Measurements from ENCODE around the gene KLK3.

Gene KLK3

DNA sequence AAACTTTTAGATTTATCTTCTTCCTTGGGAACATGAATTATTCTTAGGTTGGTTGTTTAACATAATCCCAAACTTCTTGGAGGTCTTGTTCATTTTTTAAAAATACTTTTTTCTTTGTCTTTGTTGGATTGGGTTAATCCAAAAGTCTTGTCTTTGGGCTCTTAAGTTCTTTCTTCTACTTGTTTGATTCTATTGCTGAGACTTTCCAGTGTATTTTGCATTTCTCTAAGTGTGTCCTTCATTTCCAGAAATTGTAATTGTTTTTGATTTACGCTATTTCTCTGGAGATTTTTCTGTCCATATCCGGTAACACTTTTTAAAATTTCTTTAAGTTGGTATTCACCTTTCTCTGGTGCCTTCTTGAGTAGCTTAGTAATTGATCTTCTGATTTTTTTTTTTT, 11.5 kb upstream of the KLK3 start:
- no peak for DNase-seq (ENCODE audit: low spot score)
- in situ Hi-C loops (cut with MboI; ENCODE audit: low pct_unique_long_range_greater_than_20kb, low sequenced_read_pairs, unreplicated experiment) = no loop called here
- TF ChIP-seq, protein P1, sequence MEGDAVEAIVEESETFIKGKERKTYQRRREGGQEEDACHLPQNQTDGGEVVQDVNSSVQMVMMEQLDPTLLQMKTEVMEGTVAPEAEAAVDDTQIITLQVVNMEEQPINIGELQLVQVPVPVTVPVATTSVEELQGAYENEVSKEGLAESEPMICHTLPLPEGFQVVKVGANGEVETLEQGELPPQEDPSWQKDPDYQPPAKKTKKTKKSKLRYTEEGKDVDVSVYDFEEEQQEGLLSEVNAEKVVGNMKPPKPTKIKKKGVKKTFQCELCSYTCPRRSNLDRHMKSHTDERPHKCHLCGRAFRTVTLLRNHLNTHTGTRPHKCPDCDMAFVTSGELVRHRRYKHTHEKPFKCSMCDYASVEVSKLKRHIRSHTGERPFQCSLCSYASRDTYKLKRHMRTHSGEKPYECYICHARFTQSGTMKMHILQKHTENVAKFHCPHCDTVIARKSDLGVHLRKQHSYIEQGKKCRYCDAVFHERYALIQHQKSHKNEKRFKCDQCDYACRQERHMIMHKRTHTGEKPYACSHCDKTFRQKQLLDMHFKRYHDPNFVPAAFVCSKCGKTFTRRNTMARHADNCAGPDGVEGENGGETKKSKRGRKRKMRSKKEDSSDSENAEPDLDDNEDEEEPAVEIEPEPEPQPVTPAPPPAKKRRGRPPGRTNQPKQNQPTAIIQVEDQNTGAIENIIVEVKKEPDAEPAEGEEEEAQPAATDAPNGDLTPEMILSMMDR (IDR thresholded peaks at IDR 0.05; ENCODE audit: extremely low read depth, insufficient read depth, missing control alignments) = no peak

DNA sequence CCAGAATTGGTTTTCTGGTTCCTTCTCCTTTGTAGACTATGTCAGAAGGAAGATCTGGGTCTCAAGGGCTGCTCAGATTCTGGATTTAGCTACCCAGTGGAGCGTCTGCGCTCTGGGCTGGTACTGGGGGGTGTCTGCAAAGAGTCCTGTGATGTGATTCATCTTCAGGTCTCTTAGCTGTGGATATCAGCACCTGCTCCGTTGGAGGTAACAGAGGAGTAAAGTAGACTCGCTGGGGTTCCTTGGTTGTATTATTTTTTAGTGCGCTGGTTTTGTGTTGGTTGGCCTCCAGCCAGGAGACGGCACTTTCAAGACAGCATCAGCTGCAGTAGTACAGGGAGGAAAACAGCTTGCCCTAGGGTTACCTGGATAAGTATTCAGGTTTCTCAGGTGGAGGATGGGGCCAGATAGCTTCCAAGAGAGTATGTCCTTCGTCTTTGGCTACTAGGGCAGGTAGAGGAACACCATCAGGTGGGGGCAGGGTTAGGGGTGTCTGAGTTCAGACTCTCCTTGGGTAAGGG, 11.0 kb upstream of the KLK3 start:
- in situ Hi-C loops (cut with MboI; ENCODE audit: low pct_unique_long_range_greater_than_20kb, low sequenced_read_pairs, unreplicated experiment) = no loop called here
- TF ChIP-seq, protein P1 (IDR thresholded peaks at IDR 0.05; ENCODE audit: extremely low read depth, insufficient read depth, missing control alignments) = no peak
- no peak for DNase-seq (ENCODE audit: low spot score)

DNA sequence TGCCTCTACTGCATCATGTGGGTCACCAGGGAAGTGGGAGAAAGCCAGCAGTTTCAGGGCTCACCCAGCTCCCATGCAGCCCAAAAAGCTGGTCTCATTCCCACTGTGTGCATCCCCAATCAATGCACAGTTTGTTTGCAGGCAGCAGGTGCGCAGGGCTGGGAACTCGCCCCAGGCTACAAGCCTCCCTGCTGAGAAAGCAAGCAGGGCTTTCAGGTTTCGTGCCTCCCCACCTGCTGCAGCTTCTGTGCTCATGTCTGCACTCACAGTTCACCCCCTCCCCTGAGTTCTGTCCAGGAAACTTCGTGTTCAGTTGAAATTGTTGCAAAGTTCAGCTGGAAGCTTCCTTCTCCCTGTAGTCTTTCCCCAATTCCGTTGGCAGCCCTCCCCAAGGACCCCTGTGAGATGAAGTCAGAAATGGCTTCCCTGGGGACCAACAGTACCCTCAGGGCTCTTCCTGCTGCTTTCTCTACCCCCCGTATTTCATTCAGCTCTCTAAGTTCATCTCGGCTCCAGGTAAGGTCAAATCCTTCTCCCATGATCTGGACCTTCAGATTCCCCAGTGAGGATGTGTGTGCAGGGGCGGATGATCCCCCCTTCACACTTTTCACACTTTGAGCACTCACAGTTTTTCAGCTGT, 10.3 kb upstream of the KLK3 start:
- DNase-seq (ENCODE audit: low spot score) = no peak
- in situ Hi-C loops (cut with MboI; ENCODE audit: low pct_unique_long_range_greater_than_20kb, low sequenced_read_pairs, unreplicated experiment) = no loop called here
- TF ChIP-seq, protein P1 (IDR thresholded peaks at IDR 0.05; ENCODE audit: extremely low read depth, insufficient read depth, missing control alignments) = no peak

DNA sequence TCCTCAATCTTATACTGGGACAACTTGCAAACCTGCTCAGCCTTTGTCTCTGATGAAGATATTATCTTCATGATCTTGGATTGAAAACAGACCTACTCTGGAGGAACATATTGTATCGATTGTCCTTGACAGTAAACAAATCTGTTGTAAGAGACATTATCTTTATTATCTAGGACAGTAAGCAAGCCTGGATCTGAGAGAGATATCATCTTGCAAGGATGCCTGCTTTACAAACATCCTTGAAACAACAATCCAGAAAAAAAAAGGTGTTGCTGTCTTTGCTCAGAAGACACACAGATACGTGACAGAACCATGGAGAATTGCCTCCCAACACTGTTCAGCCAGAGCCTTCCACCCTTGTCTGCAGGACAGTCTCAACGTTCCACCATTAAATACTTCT, 4.0 kb upstream of the KLK3 start:
- in situ Hi-C loops (cut with MboI; ENCODE audit: low pct_unique_long_range_greater_than_20kb, low sequenced_read_pairs, unreplicated experiment) = no loop called here
- DNase-seq (ENCODE audit: low spot score) = no peak
- TF ChIP-seq, protein P1 (IDR thresholded peaks at IDR 0.05; ENCODE audit: extremely low read depth, insufficient read depth, missing control alignments) = no peak

DNA sequence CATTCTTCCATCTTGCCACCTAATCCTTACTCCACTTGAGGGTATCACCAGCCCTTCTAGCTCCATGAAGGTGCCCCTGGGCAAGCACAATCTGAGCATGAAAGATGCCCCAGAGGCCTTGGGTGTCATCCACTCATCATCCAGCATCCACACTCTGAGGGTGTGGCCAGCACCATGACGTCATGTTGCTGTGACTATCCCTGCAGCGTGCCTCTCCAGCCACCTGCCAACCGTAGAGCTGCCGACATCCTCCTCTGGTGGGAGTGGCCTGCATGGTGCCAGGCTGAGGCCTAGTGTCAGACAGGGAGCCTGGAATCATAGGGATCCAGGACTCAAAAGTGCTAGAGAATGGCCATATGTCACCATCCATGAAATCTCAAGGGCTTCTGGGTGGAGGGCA, 3.1 kb upstream of the KLK3 start:
- TF ChIP-seq, protein P1 (IDR thresholded peaks at IDR 0.05; ENCODE audit: extremely low read depth, insufficient read depth, missing control alignments) = no peak
- in situ Hi-C loops (cut with MboI; ENCODE audit: low pct_unique_long_range_greater_than_20kb, low sequenced_read_pairs, unreplicated experiment) = no loop called here
- no peak for DNase-seq (ENCODE audit: low spot score)

DNA sequence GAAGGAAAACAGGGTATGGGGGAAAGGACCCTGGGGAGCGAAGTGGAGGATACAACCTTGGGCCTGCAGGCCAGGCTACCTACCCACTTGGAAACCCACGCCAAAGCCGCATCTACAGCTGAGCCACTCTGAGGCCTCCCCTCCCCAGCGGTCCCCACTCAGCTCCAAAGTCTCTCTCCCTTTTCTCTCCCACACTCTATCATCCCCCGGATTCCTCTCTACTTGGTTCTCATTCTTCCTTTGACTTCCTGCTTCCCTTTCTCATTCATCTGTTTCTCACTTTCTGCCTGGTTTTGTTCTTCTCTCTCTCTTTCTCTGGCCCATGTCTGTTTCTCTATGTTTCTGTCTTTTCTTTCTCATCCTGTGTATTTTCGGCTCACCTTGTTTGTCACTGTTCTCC, 2.7 kb downstream of the KLK3 start:
- TF ChIP-seq, protein P1 (IDR thresholded peaks at IDR 0.05; ENCODE audit: extremely low read depth, insufficient read depth, missing control alignments) = no peak
- DNase-seq (ENCODE audit: low spot score) = no peak
- in situ Hi-C loops (cut with MboI; ENCODE audit: low pct_unique_long_range_greater_than_20kb, low sequenced_read_pairs, unreplicated experiment) = no loop called here
